ENCODE results near the gene TMOD1. TPM values are rescaled to one million over a fixed set of nuclear protein-coding genes. Genes with fewer than 3 reads are reported as not detected.
A peak's percentile ranks its signal among the peaks of the same experiment; 100 is the strongest.
"Not testable (repeated sequence)": the region's sequence is repeated elsewhere in the genome, so short reads cannot be mapped to it uniquely, and the experiment has no call there.

Gene TMOD1
- polyA plus RNA-seq, 4 donors = 1.7 to 2.9 (median 2.2) TPM

DNA sequence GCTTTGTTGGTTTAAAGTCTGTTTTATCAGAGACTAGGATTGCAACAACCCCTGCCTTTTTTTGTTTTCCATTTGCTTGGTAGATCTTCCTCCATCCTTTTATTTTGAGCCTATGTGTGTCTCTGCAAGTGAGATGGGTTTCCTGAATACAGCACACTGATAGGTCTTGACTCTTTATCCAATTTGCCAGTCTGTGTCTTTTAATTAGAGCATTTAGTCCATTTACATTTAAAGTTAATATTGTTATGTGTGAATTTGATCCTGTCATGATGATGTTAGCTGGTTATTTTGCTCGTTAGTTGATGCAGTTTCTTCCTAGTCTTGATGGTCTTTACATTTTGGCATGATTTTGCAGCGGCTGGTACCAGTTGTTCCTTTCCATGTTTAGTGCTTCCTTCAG lies 83.3 kb downstream of the TMOD1 start:
- DNase-seq (ENCODE audit: low read depth in 4 of 4, low spot score in 3 of 4) = not testable (repeated sequence)

DNA sequence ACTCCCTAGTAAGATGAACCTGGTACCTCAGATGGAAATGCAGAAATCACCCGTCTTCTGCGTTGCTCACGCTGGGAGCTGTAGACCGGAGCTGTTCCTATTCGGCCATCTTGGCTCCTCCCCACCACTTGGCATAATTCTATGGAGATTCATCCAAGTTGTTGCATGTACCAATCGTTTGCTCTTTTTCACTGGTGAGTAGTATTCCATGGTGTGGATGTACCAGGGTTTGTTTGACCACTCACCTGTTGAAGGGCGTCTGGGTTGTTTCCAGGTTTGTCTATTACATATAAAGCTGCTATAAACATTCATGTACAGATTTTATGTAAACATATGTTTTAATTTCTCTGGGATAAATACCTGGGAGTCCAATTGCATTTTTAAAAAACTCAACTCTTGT lies 85.4 kb downstream of the TMOD1 start:
- not testable (repeated sequence) for DNase-seq (ENCODE audit: low read depth in 4 of 4, low spot score in 3 of 4)

DNA sequence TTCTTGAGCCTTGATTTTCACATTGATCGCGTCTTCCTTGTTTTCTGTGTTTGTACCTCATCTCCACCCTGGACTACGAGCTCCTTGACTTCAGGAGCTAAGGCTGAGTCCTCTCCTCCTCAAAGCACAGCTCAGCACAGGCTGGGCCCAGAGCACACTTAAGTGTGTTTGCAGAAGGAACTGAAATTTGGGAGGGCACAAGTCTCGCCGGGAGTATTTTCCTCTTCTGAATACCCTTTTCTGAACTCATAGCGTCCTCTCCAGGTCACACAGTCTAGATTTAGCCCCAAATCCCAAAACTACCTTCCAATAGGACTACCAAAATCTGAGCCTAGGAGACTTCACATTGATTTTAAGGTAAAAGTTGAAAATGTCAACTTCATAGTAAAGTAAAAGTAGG lies 90.1 kb downstream of the TMOD1 start:
- DNase-seq (ENCODE audit: low read depth in 4 of 4, low spot score in 3 of 4) = no peak

DNA sequence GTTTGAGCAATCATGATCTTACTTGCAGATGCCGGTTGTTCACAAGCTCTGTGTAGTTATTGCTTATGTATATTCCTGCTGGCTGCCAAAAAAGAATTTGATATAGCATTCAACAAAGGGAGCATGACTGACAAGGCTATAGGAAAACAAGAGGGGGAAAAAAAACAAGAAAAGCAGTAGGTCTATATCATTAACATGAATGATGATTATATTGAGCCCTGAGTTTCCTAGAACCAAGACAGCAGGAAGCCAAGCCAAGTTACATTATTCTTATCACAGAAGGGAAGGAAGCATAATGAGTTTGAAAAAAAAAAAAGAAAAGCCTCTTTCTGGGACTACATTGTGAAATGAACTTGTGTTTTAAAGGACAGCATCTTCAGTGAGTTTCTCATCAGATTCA lies 90.7 kb downstream of the TMOD1 start:
- DNase-seq (ENCODE audit: low read depth in 4 of 4, low spot score in 3 of 4) = no peak

DNA sequence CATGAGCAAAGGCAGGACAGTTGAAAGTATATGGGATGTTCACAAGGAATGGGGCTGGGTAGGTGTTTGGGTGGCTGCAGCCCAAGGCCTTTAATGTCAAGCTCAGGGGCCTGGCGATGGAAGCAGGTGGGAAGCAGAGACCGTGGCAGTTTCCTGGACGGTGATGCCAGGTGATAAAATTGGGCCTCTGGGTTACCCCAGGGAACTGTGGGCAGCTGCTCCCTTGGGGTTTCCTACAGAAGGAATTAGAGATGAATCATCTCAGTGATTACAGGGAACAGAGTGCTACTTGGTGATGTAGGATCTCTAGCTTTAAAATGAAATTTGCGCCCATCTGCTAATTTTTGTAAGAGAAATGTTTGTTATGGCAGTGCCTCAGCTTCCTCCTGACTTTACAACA lies 92.5 kb downstream of the TMOD1 start:
- no peak for DNase-seq (ENCODE audit: low read depth in 4 of 4, low spot score in 3 of 4)

DNA sequence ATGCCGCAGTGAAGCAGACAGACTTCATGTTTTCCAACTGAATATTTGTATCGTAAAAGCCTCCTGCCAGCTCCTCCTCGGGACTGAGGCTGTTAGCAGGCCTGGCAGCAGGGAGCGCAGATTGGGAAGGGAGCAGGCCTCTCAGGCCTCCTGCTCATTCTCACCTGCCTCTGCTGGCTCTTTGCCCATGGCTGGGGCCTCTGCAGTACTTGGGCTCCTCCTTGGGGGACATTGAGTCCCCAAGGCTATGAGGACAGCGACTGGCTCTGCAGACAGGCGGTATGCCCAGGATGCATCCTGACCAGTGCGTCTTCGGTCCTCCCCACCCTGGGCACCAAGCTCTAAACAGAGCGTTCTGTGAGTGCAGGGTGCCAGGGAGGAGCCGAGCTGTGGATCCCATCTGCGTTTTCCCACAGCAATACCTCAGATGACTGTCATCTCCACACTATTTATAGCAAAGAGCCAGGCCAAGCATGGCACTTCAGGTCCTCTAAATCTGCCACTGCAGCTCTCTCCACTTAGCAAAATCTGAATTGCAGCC lies 93.0 kb downstream of the TMOD1 start:
- DNase-seq (ENCODE audit: low read depth in 4 of 4, low spot score in 3 of 4) = no peak

DNA sequence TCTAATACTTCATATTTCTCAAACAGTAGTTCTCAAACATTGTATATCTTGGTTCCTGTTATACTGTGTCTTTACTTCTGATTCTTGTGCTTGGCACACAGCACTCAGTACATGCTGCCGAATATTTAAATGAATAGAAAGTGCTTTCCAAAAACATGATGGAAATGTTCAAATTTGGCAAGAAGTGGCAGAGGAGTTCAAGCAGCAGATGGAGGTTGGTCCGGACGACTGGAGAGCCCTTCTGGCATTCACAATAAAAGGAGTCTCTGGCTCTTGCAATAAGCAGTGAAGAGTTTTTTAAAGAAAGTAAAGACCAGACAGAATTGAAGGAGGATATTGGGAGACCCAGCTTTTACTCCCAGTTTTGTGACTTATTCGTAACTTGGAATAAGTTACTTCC lies 95.4 kb downstream of the TMOD1 start:
- no peak for DNase-seq (ENCODE audit: low read depth in 4 of 4, low spot score in 3 of 4)

DNA sequence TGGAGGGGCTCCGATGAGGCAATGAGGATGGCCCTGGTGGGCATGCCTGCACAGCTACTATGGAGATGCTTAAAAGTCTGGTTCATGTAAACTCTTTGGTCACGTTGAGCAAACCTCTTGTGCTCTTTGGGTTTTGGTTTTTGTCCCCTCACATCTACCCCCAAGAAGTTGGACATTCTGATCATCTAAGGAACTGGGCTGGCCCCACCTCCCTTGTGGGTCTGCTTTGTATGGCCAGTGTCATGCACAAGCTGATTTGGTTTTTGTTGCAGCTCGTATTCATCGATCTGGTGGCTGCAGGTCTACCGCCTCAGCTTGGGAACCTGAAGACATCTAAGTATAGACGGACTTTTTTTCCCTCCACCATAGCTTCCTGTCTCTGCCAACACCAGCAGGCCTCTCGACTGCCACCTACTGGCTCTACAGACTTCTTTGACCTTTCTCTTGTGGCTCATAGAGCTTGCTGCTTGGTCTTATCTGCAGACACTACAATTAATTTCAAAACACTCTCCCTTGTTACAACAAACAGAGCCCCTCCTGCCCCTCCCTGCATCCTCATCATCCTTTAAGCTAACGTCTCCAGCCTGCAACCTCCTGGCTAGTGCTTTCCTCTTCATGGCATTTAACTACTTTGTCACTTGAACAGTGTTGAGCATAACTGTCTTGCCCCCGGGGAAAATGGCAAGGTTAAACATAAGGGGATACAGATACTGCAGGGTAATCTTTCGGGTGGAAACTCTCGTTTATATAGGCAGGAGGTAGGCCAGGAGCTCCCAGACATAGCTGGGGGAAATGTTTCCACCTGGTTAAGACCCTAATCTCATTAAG lies 97.2 kb downstream of the TMOD1 start:
- DNase-seq (ENCODE audit: low read depth in 4 of 4, low spot score in 3 of 4) = peak; percentile 56 to 70 (median 60)

DNA sequence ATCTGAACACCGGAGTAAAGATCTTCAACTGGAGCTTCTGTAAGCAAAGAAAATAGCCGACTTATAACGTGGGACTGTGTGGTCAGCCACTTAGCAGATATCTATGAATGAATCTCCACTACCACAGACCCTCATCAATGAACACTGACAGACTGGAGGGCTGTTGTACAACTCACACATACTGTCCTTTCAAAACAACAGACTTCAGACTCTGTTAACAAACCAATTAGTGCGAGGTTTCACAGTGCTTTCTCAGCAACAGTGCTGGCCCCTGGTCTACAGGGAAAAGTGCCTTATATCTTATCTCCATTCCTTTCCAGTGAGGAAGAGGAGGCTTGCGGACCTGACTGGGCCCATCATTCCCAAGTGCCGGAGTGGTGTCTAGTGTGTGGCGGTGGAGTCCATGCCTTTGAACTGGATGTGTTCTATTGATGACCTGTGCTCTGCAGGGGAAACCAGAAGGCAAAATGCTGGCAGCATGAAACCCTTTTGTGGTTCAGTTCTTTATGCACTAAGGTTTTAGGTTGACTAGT lies 97.9 kb downstream of the TMOD1 start:
- DNase-seq (ENCODE audit: low read depth in 4 of 4, low spot score in 3 of 4) = no peak

DNA sequence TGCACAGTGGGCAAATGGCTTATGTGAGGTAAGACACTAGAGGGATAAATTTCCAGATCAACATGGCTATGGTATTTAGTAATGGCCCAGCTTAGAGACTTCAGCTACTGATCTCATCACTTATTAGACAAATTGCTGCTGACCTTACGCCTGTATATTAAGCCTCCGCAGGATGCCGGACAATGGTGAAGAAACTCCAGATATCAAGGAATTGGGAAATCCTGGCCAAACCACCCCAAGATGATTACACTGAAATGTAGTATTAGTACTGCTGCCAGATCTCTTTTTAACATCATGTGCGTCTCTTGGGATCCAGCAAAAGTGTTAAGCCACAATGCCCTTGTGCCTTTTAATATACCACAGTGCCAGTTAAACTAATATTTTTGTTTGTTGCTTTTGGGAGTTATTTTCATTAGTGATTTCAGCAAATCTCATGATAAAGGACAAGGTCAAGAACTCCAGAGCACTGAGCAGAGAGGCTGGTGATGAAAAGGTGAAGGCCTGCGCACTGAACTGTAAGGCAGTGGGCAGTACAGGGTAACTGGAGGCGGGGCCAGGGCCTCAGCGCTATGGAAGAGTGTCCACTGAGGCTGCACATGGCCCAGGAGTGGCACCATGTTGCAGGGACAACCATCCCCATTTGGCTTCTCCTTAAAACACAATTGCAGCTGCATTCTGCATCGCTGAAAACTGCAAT lies 99.2 kb downstream of the TMOD1 start:
- DNase-seq (ENCODE audit: low read depth in 4 of 4, low spot score in 3 of 4) = no peak

DNA sequence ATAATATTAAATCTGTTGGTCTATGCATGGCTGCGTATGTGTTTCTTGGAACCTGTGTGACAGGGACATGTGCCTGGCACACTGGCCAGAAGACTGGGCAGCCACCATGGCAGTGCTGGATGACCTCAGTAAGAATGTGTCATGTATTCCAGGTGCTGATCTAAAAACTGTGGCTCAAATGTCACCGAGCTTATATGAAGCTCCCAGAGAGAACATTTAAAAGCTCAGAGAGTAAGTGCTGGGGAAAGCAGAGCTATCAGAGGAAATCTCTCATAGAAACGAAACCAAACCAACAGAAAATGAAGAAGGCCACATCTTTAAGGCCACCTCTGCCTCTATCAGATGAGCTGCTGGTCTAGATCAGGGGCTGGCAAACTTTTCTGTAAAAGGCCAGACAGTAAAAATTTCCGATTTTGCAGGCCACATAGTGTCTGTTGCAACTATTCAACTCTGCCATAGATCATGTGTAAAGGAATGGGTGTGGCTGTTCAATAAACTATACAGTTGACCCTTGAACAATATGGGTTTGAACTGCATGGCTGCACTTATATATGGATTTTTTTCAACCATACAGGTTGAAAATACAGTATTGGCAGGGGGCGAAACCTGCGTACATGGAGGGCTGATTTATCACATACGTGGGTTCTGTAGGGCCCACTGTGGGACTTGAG lies 99.9 kb downstream of the TMOD1 start:
- no peak for DNase-seq (ENCODE audit: low read depth in 4 of 4, low spot score in 3 of 4)

DNA sequence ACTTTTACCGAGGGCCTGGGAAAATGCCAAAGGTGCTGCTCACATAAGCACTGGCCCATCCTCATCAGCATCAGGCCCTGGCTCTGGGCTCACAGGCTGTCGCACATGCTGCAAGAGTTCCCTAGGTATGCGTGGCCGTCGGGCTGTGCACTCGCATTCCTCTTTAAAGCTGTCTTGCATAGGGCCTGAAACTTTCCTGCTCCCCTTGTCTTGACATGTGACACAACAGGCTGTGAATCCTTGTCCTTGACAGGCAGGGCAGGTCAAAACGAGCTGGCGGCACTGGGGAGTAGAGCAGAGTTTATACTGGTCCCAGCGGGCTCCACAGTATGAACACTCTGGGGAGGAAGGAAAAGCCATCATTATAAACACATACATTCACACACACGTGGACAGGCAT lies 101.0 kb downstream of the TMOD1 start:
- DNase-seq (ENCODE audit: low read depth in 4 of 4, low spot score in 3 of 4) = no peak

DNA sequence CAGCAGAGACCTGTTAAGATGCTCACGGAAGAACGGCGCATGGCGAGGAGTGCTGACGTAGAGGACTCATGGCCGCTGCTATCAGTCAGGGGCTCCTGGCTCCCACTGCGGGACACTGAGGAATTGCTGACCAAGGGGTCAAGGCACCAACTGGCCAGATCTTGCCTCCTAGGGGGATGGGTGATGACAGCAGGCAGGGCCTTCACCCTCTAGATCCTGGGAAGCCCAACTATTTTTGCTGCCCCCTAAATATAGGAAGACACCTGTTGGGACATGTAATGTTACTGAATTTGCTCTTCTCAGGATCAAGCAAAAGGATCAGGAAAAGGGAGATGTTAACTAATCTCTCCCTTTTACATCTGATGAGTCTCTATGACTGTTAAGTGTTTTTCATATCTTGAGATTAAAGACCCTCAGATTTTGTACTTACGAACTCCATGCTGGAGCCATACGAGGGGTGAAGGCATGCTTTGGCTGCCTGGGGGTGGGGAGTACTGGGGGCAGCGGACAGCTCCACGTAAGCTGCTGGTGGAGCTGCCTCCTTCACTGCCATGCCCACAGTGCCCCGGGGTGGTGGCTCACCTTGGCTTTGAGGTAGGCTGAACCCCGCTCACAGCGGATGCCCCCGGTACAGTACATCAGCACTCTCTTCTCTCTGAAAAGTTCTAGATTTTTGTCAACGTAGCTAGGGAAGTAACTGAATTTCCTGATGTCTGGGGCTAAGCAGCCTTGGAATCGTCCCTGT lies 103.6 kb downstream of the TMOD1 start:
- DNase-seq (ENCODE audit: low read depth in 4 of 4, low spot score in 3 of 4) = no peak

DNA sequence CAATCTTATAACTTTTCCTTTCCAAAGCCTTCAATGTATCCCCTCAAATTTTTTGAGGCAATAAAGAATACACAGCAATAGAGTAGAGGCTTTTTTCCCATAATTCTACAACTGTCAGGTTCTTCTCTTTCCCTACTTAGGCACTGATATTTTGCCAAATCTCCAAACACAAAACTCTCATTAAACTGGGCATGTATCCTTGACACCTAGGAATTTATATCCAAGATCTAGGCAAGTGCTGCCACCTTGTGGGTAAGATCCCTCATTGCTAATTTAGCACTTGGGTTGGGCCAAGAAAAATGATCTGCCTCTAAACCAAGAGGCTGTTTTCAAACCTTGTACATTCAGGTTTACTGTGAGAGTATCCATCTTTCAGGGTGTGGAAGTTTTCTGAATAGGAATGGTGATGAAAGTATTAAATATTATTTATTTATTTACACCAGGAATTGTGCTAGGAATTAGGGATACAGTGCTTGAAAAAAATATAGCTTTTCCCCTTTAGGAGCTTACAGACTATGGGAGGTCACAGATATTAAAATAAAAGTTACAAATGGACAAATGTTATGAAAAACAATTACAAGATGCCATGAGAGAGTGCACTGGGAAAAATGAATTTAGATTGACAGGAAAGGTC lies 114.1 kb downstream of the TMOD1 start:
- DNase-seq (ENCODE audit: low read depth in 4 of 4, low spot score in 3 of 4) = peak in 2 of 4 donors; percentile 40 to 45

DNA sequence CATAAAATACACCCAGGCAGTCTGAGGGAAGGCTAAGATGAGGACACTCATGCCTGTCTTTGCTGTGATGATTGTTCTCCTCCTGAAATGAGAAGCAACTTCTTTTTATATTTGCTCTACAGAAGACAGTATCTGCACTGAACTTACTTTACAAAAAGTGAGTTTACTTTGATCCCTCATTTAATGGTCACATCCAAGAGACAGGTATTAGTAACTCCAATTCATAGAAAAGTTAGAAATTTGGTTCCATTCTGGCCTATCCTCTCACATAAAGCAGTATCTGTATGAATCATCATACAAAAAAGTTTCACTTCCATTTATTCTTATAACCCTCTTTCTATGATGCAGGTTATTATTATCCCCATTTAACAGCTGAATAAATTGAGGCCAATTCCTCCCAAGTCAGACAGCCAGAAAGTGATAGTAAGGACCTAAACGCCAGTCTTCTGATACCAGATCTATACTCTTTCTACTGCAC lies 116.5 kb downstream of the TMOD1 start:
- no peak for DNase-seq (ENCODE audit: low read depth in 4 of 4, low spot score in 3 of 4)

DNA sequence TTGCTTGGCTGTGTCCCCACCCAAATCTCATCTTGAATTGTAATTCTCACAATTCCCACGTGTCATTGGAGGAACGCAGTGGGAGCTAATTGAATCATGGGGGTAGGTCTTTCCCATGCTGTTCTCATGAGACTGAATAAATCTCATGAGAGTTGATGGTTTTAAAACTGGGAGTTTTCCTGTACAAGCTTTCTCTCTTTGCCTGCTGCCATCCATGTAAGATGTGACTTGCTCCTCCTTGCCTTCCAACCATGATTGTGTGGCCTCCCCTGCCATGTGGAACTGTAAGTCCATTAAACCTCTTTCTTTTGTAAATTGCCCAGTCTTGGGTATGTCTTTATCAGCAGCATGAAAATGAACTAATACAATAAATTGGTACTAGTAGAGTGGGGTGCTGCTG lies 118.6 kb downstream of the TMOD1 start:
- not testable (repeated sequence) for DNase-seq (ENCODE audit: low read depth in 4 of 4, low spot score in 3 of 4)

DNA sequence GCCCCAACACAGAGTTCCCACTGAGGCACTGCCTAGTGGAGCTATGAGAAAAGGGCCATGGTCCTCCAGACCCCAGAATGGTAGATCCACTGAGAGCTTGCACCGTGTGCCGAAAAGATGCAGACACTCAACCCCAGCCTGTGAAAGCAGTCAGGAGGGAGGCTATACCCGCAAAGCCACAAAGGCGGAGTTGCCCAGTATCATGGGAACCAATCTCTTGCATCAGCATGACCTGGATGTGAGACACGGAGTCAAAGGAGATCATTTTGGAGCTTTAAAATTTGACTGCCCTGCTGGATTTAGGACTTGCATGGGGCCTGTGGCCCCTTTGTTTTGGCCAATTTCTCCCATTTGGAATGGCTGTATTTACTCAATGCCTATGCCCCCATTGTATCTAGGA lies 121.0 kb downstream of the TMOD1 start:
- not testable (repeated sequence) for DNase-seq (ENCODE audit: low read depth in 4 of 4, low spot score in 3 of 4)

DNA sequence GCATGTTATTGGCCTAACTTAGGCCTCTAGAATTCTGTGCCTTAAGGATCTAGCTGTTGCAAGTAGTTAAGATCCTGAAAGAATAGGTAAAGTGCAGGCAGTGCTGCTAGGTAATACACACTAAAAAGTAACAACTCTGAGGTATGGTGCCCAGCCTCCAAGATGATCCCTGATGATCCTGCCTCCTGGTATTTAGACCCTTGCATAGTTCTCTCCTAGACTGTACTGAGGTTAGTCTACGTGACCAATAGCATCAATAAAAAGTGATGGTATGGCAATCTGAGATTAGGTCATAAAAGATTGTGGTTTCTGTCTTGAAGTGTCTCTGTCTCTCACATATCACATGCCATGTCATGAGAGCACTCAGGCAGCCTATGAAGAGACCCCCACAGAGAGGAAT lies 122.5 kb downstream of the TMOD1 start:
- no peak for DNase-seq (ENCODE audit: low read depth in 4 of 4, low spot score in 3 of 4)

DNA sequence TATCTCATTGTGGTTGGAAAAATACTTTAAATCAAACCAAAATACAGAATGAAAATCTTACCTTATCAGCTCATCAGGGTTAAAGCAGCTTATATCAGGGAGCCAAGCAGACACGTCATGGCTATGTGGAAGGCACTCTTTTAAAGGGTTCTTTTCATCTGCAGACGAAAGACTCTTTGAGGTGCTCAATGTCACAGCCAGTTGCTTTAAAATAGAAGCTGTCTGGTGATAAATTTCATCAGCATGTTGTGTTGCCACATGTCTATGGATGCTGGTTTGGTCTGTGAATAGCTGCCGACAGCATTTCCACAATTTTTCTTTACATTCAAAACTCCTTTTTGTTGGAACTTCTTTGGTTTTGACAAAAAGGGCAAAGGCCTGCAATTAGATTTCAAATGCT lies 124.2 kb downstream of the TMOD1 start:
- DNase-seq (ENCODE audit: low read depth in 4 of 4, low spot score in 3 of 4) = no peak

DNA sequence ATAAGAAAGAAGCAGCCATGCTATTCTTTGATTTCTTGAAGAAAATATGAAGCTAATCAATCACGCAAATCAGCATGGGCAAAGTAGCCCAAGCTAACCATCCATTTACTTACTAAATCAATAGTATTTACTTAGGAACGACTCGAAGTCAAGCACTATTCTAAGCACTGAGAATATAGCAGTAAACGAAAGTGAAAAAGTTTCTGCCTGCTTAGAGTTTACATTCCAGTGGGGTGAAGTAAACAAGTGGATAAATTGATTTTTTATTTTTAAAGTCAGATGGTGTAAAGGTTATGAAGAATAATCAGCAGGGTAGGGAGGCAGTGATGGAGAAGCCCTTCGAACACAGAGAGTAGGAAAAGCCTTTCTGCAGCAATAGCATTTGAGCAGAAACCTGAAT lies 126.2 kb downstream of the TMOD1 start:
- DNase-seq (ENCODE audit: low read depth in 4 of 4, low spot score in 3 of 4) = no peak
